H1 (cell line): ENCODE measurements around the gene SLCO4A1. TPM values are rescaled to one million over a fixed set of nuclear protein-coding genes. Genes with fewer than 3 reads are reported as not detected.

Experiments
- ATF3 ChIP-seq: IDR thresholded peaks from 2 replicates; pipeline ENCODE4 v1.6.1; 2011; ENCODE audit warnings: low read depth, mild to moderate bottlenecking, low read length; ENCODE audit not compliant: insufficient read depth
- HDAC2 ChIP-seq, 2 experiments: fragments of 300-600 bp in 1 of 2; sonication (generic) in 1 of 2; IDR thresholded peaks; 2 replicates each; pipeline ENCODE4 v1.6.1; 2011 to 2012; ENCODE audit warnings: low read depth in 2 of 2, low read length in 2 of 2, mild to moderate bottlenecking in 2 of 2, moderate library complexity in 2 of 2, borderline replicate concordance in 1 of 2, inconsistent platforms in 1 of 2
- HDAC6 ChIP-seq: IDR thresholded peaks from one replicate; pipeline ENCODE4 v1.7.1; 2012; ENCODE audit warnings: low read depth, mild to moderate bottlenecking, inconsistent platforms, low read length, moderate library complexity
- MAFK ChIP-seq: IDR thresholded peaks from 2 replicates; pipeline ENCODE4 v1.6.1; 2012; ENCODE audit warnings: low read depth, mild to moderate bottlenecking, improper control_type of control experiment, low read length
- RAD21 ChIP-seq, 2 experiments: IDR thresholded peaks in 1 of 2; conservative IDR thresholded peaks in 1 of 2; 2 replicates each; pipeline ENCODE4 v1.6.1; 2011; ENCODE audit warnings: low read depth in 2 of 2, low read length in 2 of 2, improper control_type of control experiment in 1 of 2, inconsistent platforms in 1 of 2, mild to moderate bottlenecking in 1 of 2, moderate library complexity in 1 of 2
- TBP ChIP-seq: IDR thresholded peaks from 2 replicates; pipeline ENCODE4 v1.6.1; 2011; ENCODE audit warnings: low read depth, low read length, improper control_type of control experiment
- polyA plus RNA-seq, 7 experiments: library from polyadenylated mRNA; depleted of rRNA in 3 of 7; stranded (reverse) in 5 of 7; unstranded in 2 of 7; fragments of >200 nt in 5 of 7; fragments of 200-250 nt in 2 of 7; gene quantifications; 1 replicate in 5 of 7; 2 replicates in 1 of 7; 4 replicates in 1 of 7; pipeline versions ENCODE4 v1.2.1 to v1.2.3, GENCODE V29; 2011 to 2013; ENCODE audit warnings: missing spikeins in 2 of 7, mixed read lengths in 2 of 7
- total RNA-seq: library from RNA; stranded (reverse); fragmentation: NEBNext Ultra II Directional; extraction: Animal tissue kit (Norgen Biotek cat#: 25700); gene quantifications from 2 replicates; pipeline ENCODE4 v1.2.1, GENCODE V29; 2021

SLCO4A1 gene
- total and polyA plus RNA-seq, 2 of the 8 experiments (the other 6 are each of a cell fraction or from before 2014, with no cell fraction given) = 10.5 to 18.5 TPM

GRCh38 chr20:62624325-62624690, 18.0 kb upstream of the SLCO4A1 start (continued):
- TF ChIP-seq HDAC6 = no peak
- no peak for TF ChIP-seq MAFK
- TF ChIP-seq RAD21 (IDR thresholded peaks at IDR 0.05 in 1 of 2, conservative IDR thresholded peaks at IDR 0.05 in 1 of 2; ENCODE audit: low read depth in 2 of 2, low read length in 2 of 2) = peak in 1 of 2 experiments; percentile 27; a peak in 1 of 4 replicates
- TF ChIP-seq ATF3 = no peak
- no peak for TF ChIP-seq TBP
- TF ChIP-seq HDAC2 (IDR thresholded peaks at IDR 0.05; ENCODE audit: borderline replicate concordance in 1 of 2, low read depth in 2 of 2, low read length in 2 of 2) = no peak
